ENCODE results near the gene ANKRD44. TPM values are rescaled to one million over a fixed set of nuclear protein-coding genes. Genes with fewer than 3 reads are reported as not detected.

The ANKRD44 gene
- total RNA-seq, 2 donors from 2014 or later = 7.0 to 10.1 TPM

- Histone ChIP-seq H3K27ac (no peak overlapping the region), H3K36me3 (no peaks in the 10 kb centered on the region), H3K4me1 (no peaks in the 10 kb centered on the region), H3K9me3 (no peaks in the 10 kb centered on the region), H3K27me3 (no peaks in the 10 kb centered on the region), H3K4me3 (no peak overlapping the region)
- TF ChIP-seq, protein P1, sequence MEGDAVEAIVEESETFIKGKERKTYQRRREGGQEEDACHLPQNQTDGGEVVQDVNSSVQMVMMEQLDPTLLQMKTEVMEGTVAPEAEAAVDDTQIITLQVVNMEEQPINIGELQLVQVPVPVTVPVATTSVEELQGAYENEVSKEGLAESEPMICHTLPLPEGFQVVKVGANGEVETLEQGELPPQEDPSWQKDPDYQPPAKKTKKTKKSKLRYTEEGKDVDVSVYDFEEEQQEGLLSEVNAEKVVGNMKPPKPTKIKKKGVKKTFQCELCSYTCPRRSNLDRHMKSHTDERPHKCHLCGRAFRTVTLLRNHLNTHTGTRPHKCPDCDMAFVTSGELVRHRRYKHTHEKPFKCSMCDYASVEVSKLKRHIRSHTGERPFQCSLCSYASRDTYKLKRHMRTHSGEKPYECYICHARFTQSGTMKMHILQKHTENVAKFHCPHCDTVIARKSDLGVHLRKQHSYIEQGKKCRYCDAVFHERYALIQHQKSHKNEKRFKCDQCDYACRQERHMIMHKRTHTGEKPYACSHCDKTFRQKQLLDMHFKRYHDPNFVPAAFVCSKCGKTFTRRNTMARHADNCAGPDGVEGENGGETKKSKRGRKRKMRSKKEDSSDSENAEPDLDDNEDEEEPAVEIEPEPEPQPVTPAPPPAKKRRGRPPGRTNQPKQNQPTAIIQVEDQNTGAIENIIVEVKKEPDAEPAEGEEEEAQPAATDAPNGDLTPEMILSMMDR (IDR thresholded peaks at IDR 0.05) = no peak
- DNase-seq (ENCODE audit: low spot score) = no peak
Measured at GRCh38 chr2:196963043-196963442, 347.5 kb downstream of the ANKRD44 start.

- TF ChIP-seq, protein P1 (IDR thresholded peaks at IDR 0.05) = no peak
Measured at GRCh38 chr2:196962325-196962724, 348.3 kb downstream of the ANKRD44 start.

DNA sequence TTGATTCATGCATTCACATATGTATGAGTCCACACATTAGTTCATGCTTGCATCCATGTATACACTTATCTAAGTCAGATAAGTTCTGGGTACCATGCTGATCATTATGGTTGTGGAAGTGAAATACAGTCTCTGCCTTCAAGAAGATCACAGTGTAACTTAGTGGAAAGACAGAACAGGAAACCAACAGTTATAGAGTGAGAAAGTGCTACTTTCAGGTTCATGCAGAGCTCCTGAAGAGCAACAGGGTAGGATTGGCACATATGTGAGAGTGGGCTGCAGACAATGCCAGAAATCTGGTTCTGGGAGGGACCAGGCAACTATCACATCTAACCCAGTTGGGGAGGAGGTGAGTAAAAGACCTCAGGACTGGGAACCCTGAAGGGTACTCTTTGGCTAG is 348.7 kb downstream of the ANKRD44 start:
- Histone ChIP-seq H3K36me3 (no peaks in the 10 kb centered on the region), H3K27ac (no peak overlapping the region), H3K9me3 (no peaks in the 10 kb centered on the region), H3K27me3 (no peaks in the 10 kb centered on the region), H3K4me1 (no peaks in the 10 kb centered on the region), H3K4me3 (no peak overlapping the region)
- TF ChIP-seq, protein P1 (IDR thresholded peaks at IDR 0.05) = no peak
- no peak for DNase-seq (ENCODE audit: low spot score)

More at GRCh38 chr2:196962325-196962724, 348.3 kb downstream of the ANKRD44 start:
- Histone ChIP-seq H3K27me3 (no peaks in the 10 kb centered on the region), H3K27ac (no peak overlapping the region), H3K4me3 (no peak overlapping the region), H3K36me3 (no peaks in the 10 kb centered on the region), H3K9me3 (no peaks in the 10 kb centered on the region), H3K4me1 (no peaks in the 10 kb centered on the region)
- DNase-seq (ENCODE audit: low spot score) = no peak

DNA sequence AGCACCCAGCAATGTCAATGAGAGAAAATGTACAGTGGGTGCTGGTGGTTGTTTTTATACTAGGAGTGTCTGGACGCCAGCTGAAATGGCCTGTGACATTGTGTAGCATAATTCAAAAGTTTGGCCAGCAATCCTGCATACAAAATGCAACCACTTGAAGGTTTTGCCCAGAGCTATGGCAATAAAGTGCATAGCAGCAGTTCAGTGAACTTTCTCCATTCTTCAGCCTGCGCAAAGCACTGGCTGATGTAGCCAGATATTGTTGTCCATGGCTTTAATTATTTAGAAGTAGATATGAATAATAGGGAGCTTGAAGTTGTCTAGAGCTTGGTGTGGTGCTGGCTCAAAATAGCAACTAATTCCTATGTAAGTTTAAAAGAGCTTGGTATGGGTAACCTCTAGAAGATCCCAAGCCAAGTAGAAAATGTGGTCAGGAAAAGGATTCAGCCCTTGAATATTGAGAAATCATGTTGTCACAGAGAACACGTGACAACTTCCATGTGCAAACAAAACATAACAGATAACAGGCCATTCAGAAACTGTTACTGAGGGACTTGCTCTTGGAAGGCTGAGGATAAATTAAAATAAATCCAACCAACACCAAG is 350.7 kb downstream of the ANKRD44 start:
- Histone ChIP-seq H3K4me3 (no peak overlapping the region), H3K4me1 (no peaks in the 10 kb centered on the region), H3K27ac (no peak overlapping the region), H3K9me3 (no peaks in the 10 kb centered on the region), H3K36me3 (no peaks in the 10 kb centered on the region), H3K27me3 (no peaks in the 10 kb centered on the region)
- DNase-seq (ENCODE audit: low spot score) = no peak
- TF ChIP-seq, protein P1 (IDR thresholded peaks at IDR 0.05) = no peak

DNA sequence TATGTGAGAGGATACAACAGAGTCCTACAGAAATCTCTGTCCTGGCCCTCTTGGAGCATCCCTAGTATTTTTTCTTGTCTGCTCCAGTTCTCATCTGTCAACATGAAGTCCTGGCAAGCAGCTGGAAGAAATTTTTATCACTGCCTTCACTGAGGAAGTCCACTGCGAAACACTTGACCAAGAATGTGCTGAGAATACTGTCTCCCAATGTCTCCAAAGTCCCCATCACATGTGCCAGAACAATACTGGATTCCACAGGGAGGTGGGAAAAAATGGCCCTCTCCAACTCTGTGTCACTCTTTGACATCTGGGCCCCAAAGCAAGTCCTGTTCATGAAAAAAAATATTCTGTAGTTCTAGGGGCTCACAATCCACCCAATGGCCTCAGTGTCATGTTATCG is 351.3 kb downstream of the ANKRD44 start:
- Histone ChIP-seq H3K4me1 (no peaks in the 10 kb centered on the region), H3K4me3 (no peak overlapping the region), H3K36me3 (no peaks in the 10 kb centered on the region), H3K9me3 (no peaks in the 10 kb centered on the region), H3K27ac (no peak overlapping the region), H3K27me3 (no peaks in the 10 kb centered on the region)
- TF ChIP-seq, protein P1 (IDR thresholded peaks at IDR 0.05) = no peak
- DNase-seq (ENCODE audit: low spot score) = no peak

Measured in right atrium auricular region (tissue), 2 donors.